Lung microvascular endothelial cell (primary cell): ENCODE data around the gene CLMP. TPM values are rescaled to one million over a fixed set of nuclear protein-coding genes. Genes with fewer than 3 reads are reported as not detected.
A peak's percentile ranks its signal among the peaks of the same experiment; 100 is the strongest.
"Not testable (repeated sequence)": the region's sequence is repeated elsewhere in the genome, so short reads cannot be mapped to it uniquely, and the experiment has no call there.

Experiments
- DNase-seq, 2 donors: peaks; one replicate each; pipeline versions ENCODE4 v3.0.0 to v3.0.0-alpha.2; 2010; ENCODE audit warnings: low read depth in 2 of 2
- total RNA-seq: library from RNA; depleted of rRNA; stranded (reverse); fragments of >200 nt; gene quantifications from 2 replicates; pipeline ENCODE4 v1.2.1, GENCODE V29; 2014

Gene CLMP
- total RNA-seq, 1 donor from 2014 or later: not detected

- no peak for DNase-seq
Observed at GRCh38 chr11:123168955-123169484, 26.0 kb downstream of the CLMP start.

GRCh38 chr11:123168241-123168640 is 26.8 kb downstream of the CLMP start:
- no peak for DNase-seq

DNA sequence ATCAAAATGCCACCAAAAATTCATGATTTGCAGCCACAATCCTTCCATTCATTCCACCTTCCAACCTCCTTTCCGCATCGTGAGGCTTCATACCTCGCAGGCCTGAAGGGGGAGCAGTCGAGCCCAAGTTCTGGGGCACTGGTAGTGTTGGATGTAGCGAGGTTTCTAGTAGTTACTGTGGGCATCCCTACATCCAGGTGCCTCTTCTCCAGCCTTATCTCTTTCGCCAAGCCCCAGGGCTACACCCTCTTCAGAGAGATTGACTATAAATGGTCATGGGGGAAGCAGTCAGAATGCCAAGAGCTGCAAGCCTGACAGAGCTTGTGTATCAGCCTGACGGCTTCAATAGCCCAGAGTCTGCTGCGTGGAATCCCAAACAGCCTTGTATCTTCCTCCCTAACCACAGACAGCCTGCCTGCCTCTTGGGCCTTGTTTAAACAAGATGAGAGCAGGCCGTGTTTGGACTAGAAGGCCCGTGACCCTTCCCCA is 28.9 kb downstream of the CLMP start:
- peak in 1 of 2 donors; percentile 44 for DNase-seq

- DNase-seq: no peak
Observed at GRCh38 chr11:123164732-123165450, 30.2 kb downstream of the CLMP start.

GRCh38 chr11:123163621-123164020 is 31.4 kb downstream of the CLMP start:
- no peak for DNase-seq

DNA sequence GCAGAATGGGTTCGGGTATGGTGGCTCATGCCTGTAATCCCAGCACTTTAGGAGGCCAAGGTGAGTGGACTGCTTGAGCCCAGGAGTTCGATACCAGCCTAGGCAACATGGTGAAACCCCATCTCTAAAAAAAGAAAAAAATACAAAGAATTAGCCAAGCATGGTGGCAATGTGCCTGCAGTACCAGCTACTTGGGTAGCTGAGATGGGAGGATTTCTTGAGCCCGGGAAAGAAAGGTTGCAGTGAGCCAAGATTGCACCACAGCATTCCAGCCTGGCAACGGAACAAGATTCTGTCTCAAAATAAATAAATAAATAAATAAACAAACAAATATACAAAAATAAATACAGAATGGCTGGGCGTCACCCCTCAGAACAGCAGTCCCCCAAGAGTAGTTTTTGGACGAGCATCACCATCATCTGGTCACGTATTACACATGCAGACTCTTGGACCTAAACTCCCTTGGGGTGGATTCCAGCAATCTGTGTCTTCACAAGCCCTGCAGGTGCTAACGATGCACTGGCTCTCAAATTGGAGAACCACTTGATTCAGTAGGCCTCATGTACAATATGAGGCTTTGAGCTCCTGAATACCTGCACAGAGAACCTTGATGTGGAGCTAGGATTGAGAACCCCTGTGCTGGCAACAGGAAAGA is 33.5 kb downstream of the CLMP start:
- no peak for DNase-seq

DNA sequence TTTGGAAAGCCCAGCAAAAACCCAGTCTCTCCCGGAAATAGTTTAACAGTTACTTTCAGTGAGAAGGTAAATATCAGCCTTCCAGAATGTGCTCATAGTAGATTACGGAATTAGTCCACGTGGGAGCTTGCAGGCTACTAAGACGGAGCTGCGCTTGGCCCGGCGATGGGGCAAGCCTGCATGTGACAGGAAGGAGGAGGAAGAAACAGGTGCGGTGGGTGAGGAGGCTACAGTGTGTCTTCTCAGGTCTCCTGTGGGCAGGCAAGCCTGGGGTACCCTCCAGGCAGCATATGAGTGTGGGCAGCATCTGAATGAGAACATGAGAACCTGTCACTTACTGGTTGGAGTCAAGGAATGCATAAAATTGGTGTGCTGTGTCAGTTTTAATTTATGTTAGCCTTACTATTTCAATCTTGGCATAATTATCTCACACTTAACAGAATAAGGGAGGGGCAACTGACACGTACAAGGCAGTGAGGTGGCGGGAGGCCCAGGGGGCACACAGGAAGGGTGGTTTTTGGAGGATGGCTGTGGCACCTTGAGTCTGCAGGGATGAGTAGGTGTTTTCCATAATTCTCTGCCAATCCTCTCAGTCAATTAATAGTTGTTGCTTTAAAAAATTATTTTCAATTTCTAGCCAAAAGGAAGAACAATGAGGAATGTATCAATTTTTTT is 35.7 kb downstream of the CLMP start:
- DNase-seq: no peak

GRCh38 chr11:123158033-123159003 is 36.7 kb downstream of the CLMP start:
- DNase-seq: no peak

DNA sequence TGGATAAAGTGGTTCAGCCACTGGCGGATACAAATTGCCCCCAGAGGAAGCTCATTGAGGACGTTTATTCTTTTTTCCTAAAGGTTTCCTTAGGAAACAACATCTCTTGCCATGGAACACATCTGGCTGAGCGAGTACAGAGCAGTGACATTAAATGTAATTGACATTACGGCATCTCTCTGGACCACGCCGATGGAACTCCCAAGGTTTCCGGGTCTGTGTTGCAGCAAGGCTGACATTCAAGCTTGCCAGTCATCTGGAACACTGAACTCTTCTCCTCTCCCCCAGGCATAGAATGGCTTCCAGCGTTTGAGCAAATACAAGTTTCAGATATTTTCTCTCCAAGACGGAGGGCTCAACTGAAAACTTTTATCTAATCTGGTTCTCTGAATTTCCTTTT is 42.1 kb downstream of the CLMP start:
- no peak for DNase-seq

- DNase-seq: not testable (repeated sequence)
Observed at GRCh38 chr11:123152346-123152745, 42.7 kb downstream of the CLMP start.

DNA sequence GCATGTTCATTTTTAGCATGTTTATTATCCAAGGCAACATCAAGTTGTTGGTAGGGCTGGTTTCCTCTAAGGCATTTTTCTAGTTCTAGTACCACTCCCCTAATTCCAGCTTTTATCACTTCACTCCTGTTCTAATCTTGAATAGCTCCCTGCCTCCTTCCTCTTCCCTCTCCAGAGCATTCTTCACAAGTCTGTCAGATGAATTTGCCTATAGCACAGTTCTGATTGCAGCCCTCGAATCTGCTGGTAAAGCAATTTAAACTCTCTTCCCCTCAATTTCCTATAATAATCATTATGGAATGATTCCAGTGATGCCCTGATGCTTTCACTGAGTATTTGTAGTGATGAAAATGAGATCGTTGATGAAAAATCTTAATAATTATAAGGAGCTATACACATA is 43.3 kb downstream of the CLMP start:
- DNase-seq: no peak

DNA sequence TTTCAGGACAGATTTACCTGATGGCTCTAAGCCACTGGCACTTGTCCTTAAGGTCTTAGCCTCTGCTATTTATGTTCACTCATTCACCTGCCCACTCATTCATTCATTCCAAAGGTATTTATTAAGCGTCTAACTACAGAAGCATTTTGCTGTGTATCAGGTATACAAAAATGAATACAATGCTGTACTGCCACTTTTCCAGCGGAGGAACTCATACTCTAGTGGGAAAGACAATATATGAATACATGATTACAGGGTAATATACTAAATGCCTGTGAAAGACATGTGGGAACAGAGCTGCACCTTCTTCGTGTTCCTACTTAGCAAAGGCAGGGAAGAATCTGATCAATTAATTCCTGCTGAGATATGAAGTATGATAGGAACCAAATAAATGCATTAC is 43.7 kb downstream of the CLMP start:
- no peak for DNase-seq

DNA sequence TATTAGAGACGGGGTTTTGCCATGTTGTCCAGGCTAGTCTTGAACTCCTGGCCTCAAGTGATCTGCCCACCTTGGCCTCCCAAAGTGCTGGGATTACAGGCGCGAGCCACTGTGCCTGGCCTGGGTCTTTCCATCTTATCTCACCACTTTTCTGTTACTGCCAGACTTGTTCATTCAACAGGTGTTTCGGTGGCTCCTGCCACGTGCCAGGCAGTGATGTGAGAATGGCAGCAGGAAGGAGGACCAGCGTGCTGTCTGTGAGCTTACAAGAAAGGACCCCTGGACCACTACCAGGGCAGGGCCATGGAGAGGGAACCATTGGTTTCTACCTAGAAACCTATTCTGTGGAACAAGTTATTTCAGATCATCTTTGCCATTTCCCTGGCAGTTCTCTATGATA is 44.2 kb downstream of the CLMP start:
- no peak for DNase-seq

GRCh38 chr11:123148965-123149364 is 46.1 kb downstream of the CLMP start:
- no peak for DNase-seq

DNA sequence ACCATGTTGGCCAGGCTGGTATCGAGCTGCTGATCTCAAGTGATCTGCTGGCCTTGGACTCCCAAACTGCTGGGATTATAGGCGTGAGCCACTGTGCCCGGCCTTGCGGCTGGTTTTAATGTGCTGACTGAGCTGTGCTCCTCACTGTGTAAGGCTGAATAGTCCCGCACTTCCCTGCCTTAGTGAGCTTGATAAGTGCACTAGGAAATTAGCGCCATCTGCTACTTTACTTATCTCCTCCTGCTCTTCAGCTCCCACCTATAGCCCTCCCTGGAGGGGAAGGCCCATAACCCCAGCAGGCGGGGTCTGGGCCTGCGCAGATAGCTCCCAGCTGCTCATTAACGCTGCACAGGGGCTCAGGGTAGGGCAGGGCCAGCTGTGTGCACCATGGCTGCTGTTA is 49.4 kb downstream of the CLMP start:
- no peak for DNase-seq

DNA sequence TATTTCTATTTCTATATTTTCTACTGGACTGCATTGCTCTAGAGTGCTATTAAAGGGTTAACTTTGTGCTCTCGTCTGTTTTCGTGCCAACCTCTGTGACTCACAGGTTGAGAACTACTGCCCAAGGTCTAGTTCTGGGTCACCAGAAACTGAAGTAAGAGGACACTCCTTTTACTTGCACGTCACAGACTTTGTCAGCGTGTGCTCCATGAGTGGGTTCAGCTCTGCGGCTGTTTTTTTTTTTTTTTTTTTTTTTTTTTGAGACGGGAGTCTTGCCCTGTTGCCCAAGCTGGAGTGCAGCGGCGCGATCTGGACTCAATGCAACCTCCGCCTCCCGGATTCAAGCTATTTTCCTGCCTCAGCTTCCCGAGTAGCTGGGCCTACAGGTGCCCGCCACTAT is 49.8 kb downstream of the CLMP start:
- DNase-seq: peak; percentile 11 to 61

DNA sequence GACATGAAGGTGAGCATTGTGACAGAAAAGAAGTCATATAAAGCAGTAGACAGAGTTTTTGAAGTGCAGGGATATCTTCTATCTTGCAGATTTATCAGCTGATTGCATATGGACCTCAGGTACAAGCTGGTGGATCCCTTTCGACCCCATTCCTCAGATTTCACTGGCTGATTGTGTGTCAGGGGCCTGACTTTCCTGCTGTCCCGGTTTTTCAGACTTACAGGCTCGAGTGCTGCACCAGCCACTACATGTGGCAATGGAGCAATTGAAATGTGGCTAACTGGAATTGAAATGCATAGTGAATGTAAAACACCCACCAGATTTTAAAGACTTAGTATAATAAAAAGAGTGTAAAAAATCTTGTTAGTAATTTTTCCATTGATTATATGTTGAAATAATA is 50.3 kb downstream of the CLMP start:
- DNase-seq: no peak

DNA sequence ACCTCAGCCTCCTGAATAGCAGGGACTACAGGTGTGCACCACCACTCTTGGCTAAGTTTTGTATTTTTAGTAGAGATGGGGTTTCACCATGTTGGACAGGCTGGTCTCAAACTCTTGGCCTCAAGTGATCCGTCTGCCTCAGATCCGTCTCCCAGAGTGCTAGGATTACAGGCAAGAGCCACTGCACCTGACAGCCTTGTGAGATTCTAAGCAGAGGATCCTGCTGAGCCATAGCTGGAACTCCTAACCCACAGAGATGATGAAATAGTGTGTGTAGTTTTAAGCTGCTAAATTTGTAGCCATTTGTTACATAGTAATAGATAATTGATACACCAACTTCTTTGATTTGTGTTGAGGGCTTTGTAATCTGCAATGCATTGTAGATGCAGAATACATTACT is 51.1 kb downstream of the CLMP start:
- DNase-seq: no peak

GRCh38 chr11:123143476-123143875 is 51.6 kb downstream of the CLMP start:
- DNase-seq: no peak

- no peak for DNase-seq
Observed at GRCh38 chr11:123139206-123139605, 55.8 kb downstream of the CLMP start.
